Bronchial epithelial cell (primary cell): ENCODE results near the gene KANK4. TPM values are rescaled to one million over a fixed set of nuclear protein-coding genes. Genes with fewer than 3 reads are reported as not detected.

Experiments used
- DNase-seq: peaks from one replicate; pipeline ENCODE4 v3.0.0-alpha.2; 2010; ENCODE audit warnings: low read depth
- FAIRE-seq: peaks from 2 replicates; lab custom pipeline; 2011; peaks lifted over from hg19 to GRCh38; lab: Jason Lieb, UNC
- H3K27me3 ChIP-seq: 2 replicates; pipeline ENCODE4 v1.5.1; 2011; ENCODE audit warnings: low read length; ENCODE audit not compliant: control insufficient read depth, insufficient read depth
- H3K36me3 ChIP-seq: 2 replicates; pipeline ENCODE4 v1.5.1; 2011; ENCODE audit warnings: low read length; ENCODE audit not compliant: control insufficient read depth, insufficient read depth
- H3K4me3 ChIP-seq: 2 replicates; pipeline ENCODE4 v1.5.1; 2011; ENCODE audit warnings: mild to moderate bottlenecking, low read depth, low read length, control low read depth
- CTCF ChIP-seq: IDR thresholded peaks from 2 replicates; pipeline ENCODE4 v1.5.1; 2011; ENCODE audit warnings: mild to moderate bottlenecking, moderate library complexity, low read length, control low read depth, inconsistent platforms; ENCODE audit not compliant: insufficient read depth, severe bottlenecking
- total RNA-seq: library from RNA; depleted of rRNA; stranded (reverse); fragments of >200 nt; gene quantifications from 2 replicates; pipeline ENCODE4 v1.2.1, GENCODE V29; 2014

KANK4 gene
- total RNA-seq, 1 donor from 2014 or later, result 0.26 TPM

DNA sequence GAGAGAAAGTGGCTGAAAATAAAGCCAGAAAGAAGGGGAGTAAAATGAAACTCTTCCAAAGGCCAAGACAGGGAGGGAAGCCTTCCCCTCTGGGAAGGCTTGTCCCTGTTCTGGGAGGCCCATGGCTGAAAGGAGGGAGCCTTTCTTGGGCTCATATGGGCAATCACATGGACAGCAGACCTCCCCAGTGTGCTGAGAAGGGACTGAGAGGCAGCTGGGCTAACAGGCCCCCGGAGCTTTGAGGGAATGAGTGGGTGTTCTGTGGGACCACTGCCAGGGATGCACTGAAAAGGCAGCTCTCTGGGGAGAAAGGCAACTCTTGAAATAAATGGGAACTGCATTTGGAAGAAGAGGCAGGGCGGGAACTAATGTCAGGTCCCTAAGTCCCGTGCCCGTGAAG is 39.1 kb downstream of the KANK4 start:
- no peak for TF ChIP-seq CTCF
- no peak for FAIRE-seq
- no peak for DNase-seq
- H3K27me3 ChIP-seq, result peaks cover 5% of the 10 kb centered on the region
- no peak overlapping the region for H3K4me3 ChIP-seq
- H3K36me3 ChIP-seq, result no peaks in the 10 kb centered on the region

GRCh38 chr1:62276791-62277190 is 42.4 kb downstream of the KANK4 start:
- TF ChIP-seq CTCF, result no peak
- DNase-seq (peak; percentile 86), FAIRE-seq (no peak)
- Histone ChIP-seq H3K36me3 (no peaks in the 10 kb centered on the region), H3K4me3 (no peak overlapping the region), H3K27me3 (no peaks in the 10 kb centered on the region)

DNA sequence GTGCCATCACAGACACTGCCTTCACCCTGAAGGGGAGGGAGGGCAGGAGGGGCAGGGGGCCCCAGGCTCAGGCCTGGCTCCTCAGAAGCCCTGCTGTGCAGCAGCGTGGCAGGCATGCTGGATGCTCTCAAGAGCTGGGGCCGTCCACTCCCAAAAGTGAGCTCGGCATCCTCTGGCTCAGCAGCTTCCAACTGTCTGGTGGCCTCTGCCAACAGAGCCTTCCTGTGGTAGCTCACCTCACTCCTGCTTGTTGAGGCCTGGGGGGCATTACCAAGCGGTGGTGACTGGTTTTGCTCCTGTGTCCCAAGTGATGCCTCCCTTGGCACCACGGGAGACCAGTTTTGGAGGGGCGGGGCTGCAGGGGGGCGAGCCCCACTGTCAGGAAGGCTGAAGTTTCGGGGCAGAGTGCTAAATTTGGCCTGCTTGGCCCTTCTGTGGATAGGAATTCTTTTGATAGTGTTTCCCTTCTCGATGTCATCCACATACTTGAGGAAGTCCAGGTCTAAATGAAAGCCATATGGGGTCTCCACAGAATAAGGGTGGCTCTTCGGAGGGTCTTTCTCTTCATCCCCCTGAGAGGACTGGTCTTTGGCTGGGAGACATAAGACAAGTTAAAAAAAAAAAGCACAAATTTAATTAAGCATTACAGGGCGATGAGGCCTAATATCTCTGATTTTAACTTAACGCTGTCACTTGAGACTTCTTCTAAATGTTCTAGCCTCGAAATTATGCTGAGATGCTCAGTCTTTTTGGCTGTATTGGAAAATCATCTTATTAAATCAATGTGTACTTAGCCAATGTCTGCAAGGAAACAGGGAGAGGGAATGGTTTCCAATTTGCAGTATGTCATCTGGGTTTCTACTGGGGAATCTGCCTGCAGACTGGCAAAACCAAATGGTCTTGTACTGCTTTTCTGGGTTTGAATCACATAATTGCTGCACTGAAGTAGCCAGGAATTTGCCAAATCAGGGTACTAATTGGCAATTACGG is 44.4 kb downstream of the KANK4 start:
- no peak for FAIRE-seq
- no peak overlapping the region for H3K4me3 ChIP-seq

DNA sequence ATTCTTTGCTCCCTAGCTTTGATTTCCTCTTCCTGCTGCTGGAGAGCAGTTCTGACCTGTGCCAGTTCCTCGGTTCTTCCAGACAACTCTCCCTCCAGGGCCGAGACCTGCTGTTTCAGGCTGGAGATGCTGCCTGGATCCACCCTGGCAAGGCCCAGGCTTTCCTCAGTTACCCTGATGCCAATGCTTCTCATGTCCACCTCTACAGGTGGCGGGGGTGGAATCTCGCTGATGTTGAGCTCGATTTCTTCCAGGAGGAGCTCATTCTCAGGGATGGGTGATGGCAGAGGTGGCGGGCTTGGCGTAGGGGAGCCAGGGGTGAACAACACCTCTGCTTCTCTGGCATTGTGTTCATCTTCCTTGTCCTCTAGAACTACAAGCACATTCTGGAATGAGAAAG is 45.3 kb downstream of the KANK4 start:
- Histone ChIP-seq H3K4me3 (no peak overlapping the region), H3K36me3 (no peaks in the 10 kb centered on the region), H3K27me3 (no peaks in the 10 kb centered on the region)
- TF ChIP-seq CTCF, result no peak
- FAIRE-seq, result no peak
- DNase-seq, result no peak

More for the DNA sequence above, 44.4 kb downstream of the KANK4 start:
- no peaks in the 10 kb centered on the region for H3K36me3 ChIP-seq
- DNase-seq, result no peak
- TF ChIP-seq CTCF, result no peak
- no peaks in the 10 kb centered on the region for H3K27me3 ChIP-seq

- no peak for TF ChIP-seq CTCF
- Histone ChIP-seq H3K36me3 (no peaks in the 10 kb centered on the region), H3K27me3 (peaks cover 1% of the 10 kb centered on the region), H3K4me3 (no peak overlapping the region)
- no peak for DNase-seq
- FAIRE-seq, result peak; percentile 86
Observed at GRCh38 chr1:62271948-62272728, 47.1 kb downstream of the KANK4 start.
